Loucy (cell line): ENCODE results near the gene VSIG10L.

Experiments used
- H2AFZ ChIP-seq: fragments of 200-600 bp; sonication (generic); 2 replicates; pipeline ENCODE4 v1.6.0; 2016; ENCODE audit warnings: antibody characterized with exemption, mild to moderate bottlenecking, low read length, moderate library complexity
- H3F3A ChIP-seq: fragments of 200-600 bp; 2 replicates; pipeline ENCODE4 v1.6.0; 2016; ENCODE audit warnings: antibody characterized with exemption, low read depth, mild to moderate bottlenecking
- H3K27me3 ChIP-seq: fragments of 200-600 bp; sonication (generic); 2 replicates; pipeline ENCODE4 v1.6.1; 2014; ENCODE audit warnings: low read length, mild to moderate bottlenecking; ENCODE audit not compliant: insufficient read depth, poor library complexity, severe bottlenecking
- H3K36me3 ChIP-seq: fragments of 200-600 bp; sonication (generic); 2 replicates; pipeline ENCODE4 v1.6.1; 2016; ENCODE audit warnings: low read length; ENCODE audit not compliant: insufficient read depth
- H3K4me1 ChIP-seq: fragments of 200-600 bp; sonication (generic); 2 replicates; pipeline ENCODE4 v1.5.1; 2014; ENCODE audit warnings: low read length, mild to moderate bottlenecking; ENCODE audit not compliant: insufficient read depth, poor library complexity, severe bottlenecking
- H3K4me2 ChIP-seq: fragments of 200-600 bp; sonication (generic); 2 replicates; pipeline ENCODE4 v1.6.0; 2014; ENCODE audit warnings: antibody characterized with exemption, low read length, low read depth, mild to moderate bottlenecking; ENCODE audit not compliant: poor library complexity, severe bottlenecking
- H3K4me3 ChIP-seq: fragments of 200-600 bp; sonication (generic); 2 replicates; pipeline ENCODE4 v1.5.1; 2014; ENCODE audit warnings: low read length, mild to moderate bottlenecking, mixed read lengths; ENCODE audit not compliant: poor library complexity, severe bottlenecking
- H3K79me2 ChIP-seq: fragments of 200-600 bp; sonication (generic); 2 replicates; pipeline ENCODE4 v1.6.1; 2014; ENCODE audit warnings: low read length; ENCODE audit not compliant: insufficient read depth
- H3K9ac ChIP-seq: fragments of 200-600 bp; sonication (generic); 2 replicates; pipeline ENCODE4 v1.6.0; 2014; ENCODE audit warnings: mild to moderate bottlenecking, low read depth, low read length, moderate library complexity; ENCODE audit not compliant: poor library complexity, severe bottlenecking
- H3K9me2 ChIP-seq: fragments of 200-600 bp; sonication (generic); replicated peaks from 2 replicates; pipeline ENCODE4 v1.6.1; 2016; ENCODE audit warnings: low read depth, low read length, mixed read lengths
- H3K9me3 ChIP-seq: fragments of 200-600 bp; sonication (generic); 2 replicates; pipeline ENCODE4 v1.6.1; 2014; ENCODE audit warnings: mild to moderate bottlenecking, antibody characterized with exemption, low read length, low read depth; ENCODE audit not compliant: insufficient read depth
- H4K20me1 ChIP-seq: fragments of 200-600 bp; sonication (generic); 2 replicates; pipeline ENCODE4 v1.6.0; 2014; ENCODE audit warnings: antibody characterized with exemption, low read length, mild to moderate bottlenecking; ENCODE audit not compliant: insufficient read depth, poor library complexity, severe bottlenecking
- EZH2phosphoT487 ChIP-seq: fragments of 200-600 bp; IDR thresholded peaks from 2 replicates; pipeline ENCODE4 v1.6.1; 2018; ENCODE audit warnings: antibody characterized with exemption, mild to moderate bottlenecking, moderate library complexity, borderline replicate concordance
- TF ChIP-seq, protein P1 (sequence below): fragments of 200-600 bp; sonication (generic); conservative IDR thresholded peaks from 2 replicates; pipeline ENCODE4 v1.5.1; 2014; ENCODE audit warnings: mild to moderate bottlenecking, antibody characterized with exemption, low read length

The VSIG10L gene

GRCh38 chr19:51324167-51324481 lies 17.8 kb downstream of the VSIG10L start:
- no peaks in the 10 kb centered on the region for H3K27me3 ChIP-seq
- no peaks in the 10 kb centered on the region for H3K79me2 ChIP-seq
- H3K9me2 ChIP-seq = no peaks in the 10 kb centered on the region
- H3K9ac ChIP-seq = no peak overlapping the region
- H3K4me3 ChIP-seq = no peak overlapping the region
- H3F3A ChIP-seq = no peaks in the 10 kb centered on the region
- H2AFZ ChIP-seq = no peak overlapping the region
- no peak overlapping the region for H3K4me2 ChIP-seq
- H4K20me1 ChIP-seq = no peaks in the 10 kb centered on the region
- no peaks in the 10 kb centered on the region for H3K9me3 ChIP-seq
- H3K36me3 ChIP-seq = no peaks in the 10 kb centered on the region
- H3K4me1 ChIP-seq = no peaks in the 10 kb centered on the region
- TF ChIP-seq, protein P1, sequence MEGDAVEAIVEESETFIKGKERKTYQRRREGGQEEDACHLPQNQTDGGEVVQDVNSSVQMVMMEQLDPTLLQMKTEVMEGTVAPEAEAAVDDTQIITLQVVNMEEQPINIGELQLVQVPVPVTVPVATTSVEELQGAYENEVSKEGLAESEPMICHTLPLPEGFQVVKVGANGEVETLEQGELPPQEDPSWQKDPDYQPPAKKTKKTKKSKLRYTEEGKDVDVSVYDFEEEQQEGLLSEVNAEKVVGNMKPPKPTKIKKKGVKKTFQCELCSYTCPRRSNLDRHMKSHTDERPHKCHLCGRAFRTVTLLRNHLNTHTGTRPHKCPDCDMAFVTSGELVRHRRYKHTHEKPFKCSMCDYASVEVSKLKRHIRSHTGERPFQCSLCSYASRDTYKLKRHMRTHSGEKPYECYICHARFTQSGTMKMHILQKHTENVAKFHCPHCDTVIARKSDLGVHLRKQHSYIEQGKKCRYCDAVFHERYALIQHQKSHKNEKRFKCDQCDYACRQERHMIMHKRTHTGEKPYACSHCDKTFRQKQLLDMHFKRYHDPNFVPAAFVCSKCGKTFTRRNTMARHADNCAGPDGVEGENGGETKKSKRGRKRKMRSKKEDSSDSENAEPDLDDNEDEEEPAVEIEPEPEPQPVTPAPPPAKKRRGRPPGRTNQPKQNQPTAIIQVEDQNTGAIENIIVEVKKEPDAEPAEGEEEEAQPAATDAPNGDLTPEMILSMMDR = no peak
- TF ChIP-seq EZH2phosphoT487 = no peak

- no peaks in the 10 kb centered on the region for H4K20me1 ChIP-seq
- H3K4me2 ChIP-seq = no peak overlapping the region
- no peaks in the 10 kb centered on the region for H3K36me3 ChIP-seq
- H3K4me3 ChIP-seq = no peak overlapping the region
- no peaks in the 10 kb centered on the region for H3K9me2 ChIP-seq
- H3K79me2 ChIP-seq = no peaks in the 10 kb centered on the region
- H3K27me3 ChIP-seq = no peaks in the 10 kb centered on the region
- no peak overlapping the region for H3K9ac ChIP-seq
- H3K9me3 ChIP-seq = no peaks in the 10 kb centered on the region
- H2AFZ ChIP-seq = no peak overlapping the region
- TF ChIP-seq, protein P1 = no peak
- TF ChIP-seq EZH2phosphoT487 = no peak
- no peaks in the 10 kb centered on the region for H3F3A ChIP-seq
- no peaks in the 10 kb centered on the region for H3K4me1 ChIP-seq
Observed at GRCh38 chr19:51323481-51324166, 18.3 kb downstream of the VSIG10L start.

- H3F3A ChIP-seq = no peaks in the 10 kb centered on the region
- H3K27me3 ChIP-seq = no peaks in the 10 kb centered on the region
- no peaks in the 10 kb centered on the region for H3K9me2 ChIP-seq
- TF ChIP-seq, protein P1 = no peak
- TF ChIP-seq EZH2phosphoT487 = no peak
- no peaks in the 10 kb centered on the region for H4K20me1 ChIP-seq
- H3K4me1 ChIP-seq = no peaks in the 10 kb centered on the region
- H3K79me2 ChIP-seq = no peaks in the 10 kb centered on the region
- no peaks in the 10 kb centered on the region for H3K9me3 ChIP-seq
- no peak overlapping the region for H3K4me3 ChIP-seq
- H3K4me2 ChIP-seq = no peak overlapping the region
- H3K9ac ChIP-seq = no peak overlapping the region
- no peak overlapping the region for H2AFZ ChIP-seq
- no peaks in the 10 kb centered on the region for H3K36me3 ChIP-seq
Observed at GRCh38 chr19:51321799-51322198, 20.1 kb downstream of the VSIG10L start.
